T follicular helper cell (primary cell): Measurements from ENCODE around the gene TBC1D1.
A peak's percentile ranks its signal among the peaks of the same experiment; 100 is the strongest.

ENCODE experiments used
- DNase-seq: peaks from one replicate; pipeline ENCODE4 v3.0.0-alpha.2; 2020; ENCODE audit warnings: low read depth

The TBC1D1 gene

GRCh38 chr4:38056011-38056685 lies 165.3 kb downstream of the TBC1D1 start:
- no peak for DNase-seq

- DNase-seq: no peak
Observed at GRCh38 chr4:38058151-38058550, 167.3 kb downstream of the TBC1D1 start.

- DNase-seq: no peak
Observed at GRCh38 chr4:38060829-38061431, 170.0 kb downstream of the TBC1D1 start.

GRCh38 chr4:38062088-38062775 lies 171.3 kb downstream of the TBC1D1 start:
- DNase-seq: peak; percentile 37

- DNase-seq: no peak
Observed at GRCh38 chr4:38062776-38063097, 171.9 kb downstream of the TBC1D1 start.

- no peak for DNase-seq
Observed at GRCh38 chr4:38065176-38065575, 174.3 kb downstream of the TBC1D1 start.

- no peak for DNase-seq
Observed at GRCh38 chr4:38065900-38066299, 175.0 kb downstream of the TBC1D1 start.

GRCh38 chr4:38067499-38067898 lies 176.6 kb downstream of the TBC1D1 start:
- no peak for DNase-seq

GRCh38 chr4:38068107-38068506 lies 177.2 kb downstream of the TBC1D1 start:
- no peak for DNase-seq

- DNase-seq: peak; percentile 8
Observed at GRCh38 chr4:38069271-38069760, 178.4 kb downstream of the TBC1D1 start.

GRCh38 chr4:38071801-38072431 lies 181.0 kb downstream of the TBC1D1 start:
- DNase-seq: no peak

GRCh38 chr4:38072578-38072977 lies 181.7 kb downstream of the TBC1D1 start:
- no peak for DNase-seq

- DNase-seq: no peak
Observed at GRCh38 chr4:38073596-38074234, 182.8 kb downstream of the TBC1D1 start.

- no peak for DNase-seq
Observed at GRCh38 chr4:38075370-38076152, 184.7 kb downstream of the TBC1D1 start.

- DNase-seq: no peak
Observed at GRCh38 chr4:38076153-38076669, 185.3 kb downstream of the TBC1D1 start.

- no peak for DNase-seq
Observed at GRCh38 chr4:38077791-38078489, 187.1 kb downstream of the TBC1D1 start.

GRCh38 chr4:38078590-38079421 lies 187.9 kb downstream of the TBC1D1 start:
- no peak for DNase-seq

GRCh38 chr4:38080061-38080974 lies 189.4 kb downstream of the TBC1D1 start:
- no peak for DNase-seq

- DNase-seq: no peak
Observed at GRCh38 chr4:38082021-38082420, 191.1 kb downstream of the TBC1D1 start.
